NCI-H1417 (cell line): ENCODE data around the gene HYAL2.
"Not testable (repeated sequence)": the region's sequence is repeated elsewhere in the genome, so short reads cannot be mapped to it uniquely, and the experiment has no call there.

Experiments
- DNase-seq, 3 experiments: peaks; one replicate each; lab custom pipeline; 2025; lab: John Stamatoyannopoulos, UW

HYAL2 gene

DNA sequence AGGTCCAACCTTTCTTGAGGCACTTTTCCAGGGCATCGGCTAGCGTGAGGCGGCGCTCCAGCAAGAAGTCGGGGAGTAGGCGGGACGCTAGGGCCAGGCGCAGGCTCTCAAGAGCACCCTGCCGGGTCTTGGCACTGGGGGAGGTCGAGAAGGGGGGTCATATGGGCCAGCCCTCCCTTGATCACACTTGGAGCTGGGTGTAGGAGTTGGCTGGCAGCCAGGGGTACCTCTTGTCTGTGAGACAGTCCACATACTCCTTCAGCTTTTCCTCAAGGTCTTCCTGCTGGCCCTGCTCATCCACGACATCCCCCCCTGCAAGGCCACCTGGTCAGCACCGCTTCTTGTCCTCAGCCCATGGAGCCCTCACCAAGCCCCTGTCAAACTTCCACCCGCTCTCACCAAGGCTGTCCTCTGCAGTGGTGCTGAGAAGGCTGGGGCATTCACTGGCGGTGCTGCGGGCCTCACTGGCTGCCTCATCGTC lies 32.3 kb downstream of the HYAL2 start:
- DNase-seq: no peak

DNA sequence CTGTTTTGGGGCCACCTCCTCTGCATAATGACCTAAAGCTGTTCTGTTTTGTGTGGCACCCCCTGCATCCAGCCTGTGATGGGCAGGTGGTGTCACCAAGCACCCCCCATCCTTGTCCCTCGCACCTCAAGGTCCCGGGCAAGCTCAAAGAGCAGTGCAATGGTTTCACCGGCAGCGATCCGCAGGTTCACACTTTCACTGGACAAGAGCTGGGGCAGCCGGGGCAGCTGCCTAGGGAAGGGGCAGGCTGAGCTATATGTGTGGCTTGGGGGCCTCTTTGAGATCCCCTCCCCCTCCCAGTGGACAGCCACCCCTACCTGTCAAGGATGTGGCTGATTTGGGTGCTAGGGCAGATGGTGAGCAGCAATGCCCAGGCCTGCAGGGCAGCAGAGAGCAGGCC lies 33.4 kb downstream of the HYAL2 start:
- DNase-seq: no peak

- DNase-seq: no peak
These were observed 34.0 kb downstream of the HYAL2 start for GRCh38 chr3:50288387-50289007.

GRCh38 chr3:50287262-50287661 lies 35.3 kb downstream of the HYAL2 start:
- DNase-seq: no peak

DNA sequence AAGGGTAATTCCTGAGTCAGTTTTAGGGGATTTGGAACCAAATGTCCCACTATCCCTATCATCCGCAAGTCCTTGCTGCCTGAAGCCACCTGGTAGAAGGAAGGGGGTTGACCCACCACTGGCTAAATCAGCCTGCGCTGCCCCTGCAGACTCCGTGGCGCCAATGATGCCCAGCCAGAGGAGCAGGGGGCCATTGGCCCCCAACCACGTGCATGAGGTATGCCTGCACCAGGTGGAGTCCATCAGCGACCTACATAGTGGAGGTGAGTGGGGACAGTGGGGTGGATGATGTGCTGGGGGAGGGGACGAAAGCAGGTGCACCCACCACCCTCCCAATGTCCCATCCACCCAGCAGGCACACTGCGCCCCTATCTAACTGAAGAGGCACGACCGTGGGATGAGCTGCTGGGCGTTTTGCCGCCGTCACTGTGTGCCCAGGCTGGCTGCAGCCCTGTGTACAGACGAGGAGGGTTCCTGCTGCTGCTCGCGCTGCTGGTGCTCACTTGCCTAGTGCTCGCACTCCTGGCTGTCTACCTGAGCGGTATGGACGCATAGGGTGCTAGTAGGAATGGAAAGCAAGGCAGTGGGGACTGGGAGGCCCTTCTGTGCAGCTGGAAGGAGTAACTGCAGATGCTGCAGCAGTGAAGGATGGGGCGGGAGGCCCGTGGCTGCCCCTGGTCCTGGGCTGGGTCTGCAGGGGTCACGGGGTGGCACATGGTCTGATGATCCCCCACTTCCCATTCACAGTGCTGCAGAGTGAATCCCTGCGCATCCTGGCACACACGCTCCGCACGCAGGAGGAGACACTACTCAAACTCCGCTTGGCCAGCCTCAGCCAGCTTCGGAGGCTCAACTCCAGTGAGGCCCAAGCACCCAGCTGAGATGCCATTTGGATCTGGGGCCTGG lies 36.0 kb downstream of the HYAL2 start:
- DNase-seq: no peak

GRCh38 chr3:50284121-50284520 lies 38.4 kb downstream of the HYAL2 start:
- DNase-seq: not testable (repeated sequence)

DNA sequence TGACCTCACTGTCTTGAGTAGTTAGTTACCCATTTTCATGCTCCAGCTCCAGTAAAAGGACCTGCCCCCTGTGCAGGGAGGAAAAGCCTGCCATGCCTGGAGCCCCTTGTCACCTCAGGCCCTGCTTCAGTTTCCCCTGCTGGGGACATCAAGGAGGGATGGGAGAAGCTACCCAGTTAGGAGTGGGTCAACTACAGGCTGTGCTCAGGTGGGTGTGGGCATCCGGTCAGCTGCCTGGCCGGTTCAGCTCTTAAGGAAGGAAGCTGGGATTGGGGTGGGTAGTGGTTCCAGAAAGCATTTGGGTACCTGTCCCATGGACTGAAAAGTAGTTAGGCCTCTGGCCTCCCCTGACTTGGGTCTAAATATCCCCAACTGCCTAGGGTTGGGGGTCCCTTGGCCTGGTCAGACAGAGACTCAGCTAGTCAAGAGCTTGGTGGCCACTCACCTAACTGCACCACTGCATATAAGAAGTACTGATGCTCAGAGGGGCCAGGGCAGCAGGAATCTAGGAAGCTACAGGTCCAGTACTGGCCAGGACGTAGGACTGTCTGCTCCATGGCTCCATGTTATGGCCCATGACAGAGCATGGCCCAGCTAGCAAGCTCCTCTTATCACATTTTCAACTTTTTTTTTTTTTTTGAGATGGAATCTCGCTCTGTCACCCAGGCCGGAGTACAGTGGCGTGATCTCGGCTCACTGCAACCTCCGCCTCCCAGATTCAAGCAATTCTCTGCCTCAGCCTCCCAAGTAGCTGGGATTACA lies 43.1 kb downstream of the HYAL2 start:
- DNase-seq: no peak

GRCh38 chr3:50278880-50279224 lies 43.7 kb downstream of the HYAL2 start, which contains the start of gene LSMEM2:
Gene LSMEM2, plus strand, starts transcription at chr3:50279087. Its CDS starts 27 bp downstream, at chr3:50279114.
- no peak for DNase-seq

DNA sequence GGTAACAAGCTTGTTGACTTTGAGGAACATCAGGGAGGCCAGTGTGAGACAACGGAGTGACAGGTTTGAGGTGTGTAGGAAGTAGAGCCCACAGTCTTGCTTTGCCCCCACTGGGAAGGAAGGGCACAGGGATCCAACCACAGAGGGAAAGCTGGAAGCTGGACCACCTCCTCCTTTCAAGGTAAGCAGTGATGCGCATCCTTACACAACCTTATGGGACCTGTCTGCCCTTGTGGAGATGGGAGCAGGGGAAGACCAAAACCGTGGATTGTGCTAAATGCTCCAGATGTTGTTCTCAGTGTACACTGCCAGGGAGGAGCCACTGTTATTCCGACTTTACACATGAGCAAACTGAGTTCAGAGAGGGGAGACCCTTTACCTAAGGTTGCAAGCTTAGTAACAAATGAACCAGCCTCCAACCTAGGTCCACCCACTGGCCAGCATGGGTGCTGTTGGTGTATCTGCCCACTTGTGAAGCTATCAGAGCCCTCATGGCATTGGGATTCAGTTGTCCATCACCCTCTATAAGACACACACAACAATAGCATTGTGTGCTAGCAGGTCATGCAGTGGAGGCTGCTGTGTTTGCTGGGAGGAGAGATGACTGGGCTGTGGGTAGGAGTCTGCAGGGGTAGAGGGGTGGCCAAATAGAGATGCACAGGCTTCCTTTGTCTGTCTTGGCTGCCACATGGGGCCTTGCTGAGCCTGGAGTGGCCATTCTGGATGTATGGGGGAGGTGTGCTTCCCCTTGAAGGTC lies 44.2 kb downstream of the HYAL2 start:
- no peak for DNase-seq

- no peak for DNase-seq
These were observed 45.8 kb downstream of the HYAL2 start for GRCh38 chr3:50276762-50277101.

DNA sequence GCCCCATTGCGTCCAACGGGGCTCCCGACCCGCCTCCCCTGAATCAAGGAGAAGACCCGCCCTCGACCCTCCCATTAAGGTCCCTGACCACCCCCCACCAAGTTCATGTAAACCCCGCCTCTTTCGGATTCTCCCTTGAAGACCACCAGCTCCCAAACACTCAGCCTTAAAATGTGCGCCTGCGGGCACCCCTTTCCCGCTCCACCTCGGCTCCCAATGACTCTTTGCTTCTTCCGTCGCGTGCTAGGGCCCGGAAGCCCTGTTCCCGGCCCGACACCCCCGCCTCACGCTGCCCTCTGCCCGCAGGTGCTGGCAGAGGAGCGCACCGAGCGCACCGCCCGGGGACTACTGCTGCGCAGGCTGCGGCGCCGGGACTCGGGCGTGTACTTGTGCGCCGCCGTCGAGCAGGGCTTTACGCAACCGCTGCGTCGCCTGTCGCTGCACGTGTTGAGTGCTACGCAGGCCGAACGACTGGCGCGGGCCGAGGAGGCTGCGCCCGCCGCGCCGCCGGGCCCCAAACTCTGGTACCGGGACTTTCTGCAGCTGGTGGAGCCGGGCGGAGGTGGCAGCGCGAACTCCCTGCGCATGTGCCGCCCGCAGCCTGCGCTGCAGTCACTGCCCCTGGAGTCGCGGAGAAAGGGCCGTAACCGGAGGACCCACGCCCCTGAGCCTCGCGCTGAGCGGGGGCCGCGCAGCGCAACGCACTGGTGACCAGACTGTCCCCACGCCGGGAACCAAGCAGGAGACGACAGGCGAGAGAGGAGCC lies 46.4 kb downstream of the HYAL2 start:
- no peak for DNase-seq

DNA sequence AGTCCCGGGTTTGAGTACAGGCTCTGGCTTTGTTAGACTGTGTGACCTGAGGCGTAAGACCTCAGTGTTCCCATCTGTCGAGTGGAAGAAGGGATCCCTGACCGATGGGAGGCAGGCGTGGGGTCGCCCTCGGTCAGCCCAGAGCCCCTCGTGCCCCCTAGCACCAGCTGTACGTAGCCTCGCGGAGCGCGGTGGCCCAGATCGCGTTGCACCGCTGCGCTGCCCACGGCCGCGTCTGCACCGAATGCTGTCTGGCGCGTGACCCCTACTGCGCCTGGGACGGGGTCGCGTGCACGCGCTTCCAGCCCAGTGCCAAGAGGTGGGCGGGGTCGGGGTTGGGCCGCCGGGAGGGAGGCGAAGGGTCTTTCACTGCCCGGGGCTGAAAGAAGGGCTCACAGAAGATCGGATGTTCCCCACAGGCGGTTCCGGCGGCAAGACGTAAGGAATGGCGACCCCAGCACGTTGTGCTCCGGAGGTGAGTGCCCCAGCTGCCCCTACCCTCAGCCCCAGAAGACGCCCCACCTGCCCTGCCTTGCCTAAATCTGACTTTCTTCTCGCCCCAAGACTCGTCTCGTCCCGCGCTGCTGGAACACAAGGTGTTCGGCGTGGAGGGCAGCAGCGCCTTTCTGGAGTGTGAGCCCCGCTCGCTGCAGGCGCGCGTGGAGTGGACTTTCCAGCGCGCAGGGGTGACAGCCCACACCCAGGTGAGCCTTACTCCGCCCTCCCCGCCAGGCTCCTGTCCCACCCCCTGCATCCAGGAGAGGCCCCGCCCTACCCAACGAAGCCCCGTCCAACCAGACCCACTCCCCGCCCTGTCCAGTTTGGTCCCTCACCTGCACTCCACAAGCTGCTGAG lies 47.2 kb downstream of the HYAL2 start:
- DNase-seq: no peak

DNA sequence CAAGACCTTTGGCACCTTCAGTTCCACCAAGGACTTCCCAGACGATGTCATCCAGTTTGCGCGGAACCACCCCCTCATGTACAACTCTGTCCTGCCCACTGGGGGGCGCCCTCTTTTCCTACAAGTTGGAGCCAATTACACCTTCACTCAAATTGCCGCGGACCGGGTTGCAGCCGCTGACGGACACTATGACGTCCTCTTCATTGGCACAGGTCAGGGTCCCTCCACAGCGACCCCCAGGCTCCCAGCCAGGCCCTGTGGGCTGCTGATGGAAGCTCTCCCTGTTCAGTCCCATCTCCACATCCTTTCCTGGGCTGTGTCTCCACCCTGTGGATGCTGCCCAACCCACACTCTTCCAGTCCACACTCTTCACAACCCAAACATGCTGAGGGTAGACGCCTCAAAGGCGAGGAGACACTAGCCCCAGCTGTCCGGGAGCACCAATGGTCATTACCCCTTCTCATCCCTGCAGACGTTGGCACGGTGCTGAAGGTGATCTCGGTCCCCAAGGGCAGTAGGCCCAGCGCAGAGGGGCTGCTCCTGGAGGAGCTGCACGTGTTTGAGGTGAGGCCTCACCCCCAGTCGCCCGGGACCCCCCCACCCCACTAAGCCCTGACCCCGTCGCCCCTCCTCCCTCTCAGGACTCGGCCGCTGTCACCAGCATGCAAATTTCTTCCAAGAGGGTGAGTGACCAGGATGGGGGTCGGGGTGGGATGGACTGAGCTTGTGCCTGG lies 48.0 kb downstream of the HYAL2 start:
- DNase-seq: peak in 2 of 3 experiments; percentile 11 to 46

DNA sequence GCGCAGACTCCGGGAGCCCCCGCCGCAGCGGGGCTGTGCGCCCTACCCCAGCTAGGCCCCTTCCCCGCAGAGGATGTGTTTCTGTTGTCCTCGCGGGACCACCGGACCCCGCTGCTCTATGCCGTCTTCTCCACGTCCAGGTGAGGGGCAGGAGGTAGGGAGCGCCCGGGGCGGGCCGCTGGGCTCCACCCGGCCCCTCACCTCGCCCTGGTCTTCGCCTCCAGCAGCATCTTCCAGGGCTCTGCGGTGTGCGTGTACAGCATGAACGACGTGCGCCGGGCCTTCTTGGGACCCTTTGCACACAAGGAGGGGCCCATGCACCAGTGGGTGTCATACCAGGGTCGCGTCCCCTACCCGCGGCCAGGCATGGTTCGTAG lies 48.9 kb downstream of the HYAL2 start:
- no peak for DNase-seq

DNA sequence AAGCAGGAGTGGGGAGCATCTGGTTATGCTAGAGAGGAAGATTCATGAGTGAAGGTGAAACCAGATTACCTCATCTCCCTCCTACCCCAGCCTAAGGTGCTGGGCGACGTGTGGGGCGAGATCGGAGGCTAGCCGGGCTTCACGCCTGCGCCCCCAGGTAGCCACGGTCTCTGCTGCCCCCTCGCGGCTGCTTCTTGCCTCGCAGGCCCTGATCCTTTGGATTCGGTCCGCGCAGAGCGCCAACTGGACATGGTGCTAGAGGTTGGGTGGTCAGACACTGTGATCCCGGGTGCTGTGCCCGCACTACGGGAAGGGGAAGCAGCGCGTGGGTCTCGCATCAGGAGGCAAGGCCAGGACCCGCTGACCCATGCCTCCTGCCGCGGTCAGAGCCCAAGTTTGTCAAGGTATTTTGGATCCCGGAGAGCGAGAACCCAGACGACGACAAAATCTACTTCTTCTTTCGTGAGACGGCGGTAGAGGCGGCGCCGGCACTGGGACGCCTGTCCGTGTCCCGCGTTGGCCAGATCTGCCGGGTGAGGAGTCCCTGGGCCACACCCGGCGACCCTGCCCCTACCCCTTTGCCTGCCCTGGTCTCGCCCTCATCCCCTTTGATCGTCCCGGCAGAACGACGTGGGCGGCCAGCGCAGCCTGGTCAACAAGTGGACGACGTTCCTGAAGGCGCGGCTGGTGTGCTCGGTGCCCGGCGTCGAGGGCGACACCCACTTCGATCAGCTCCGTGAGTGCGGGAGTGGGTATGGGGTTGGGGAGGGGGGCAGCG lies 49.4 kb downstream of the HYAL2 start:
- DNase-seq: peak; percentile 62 to 81 (median 68)

DNA sequence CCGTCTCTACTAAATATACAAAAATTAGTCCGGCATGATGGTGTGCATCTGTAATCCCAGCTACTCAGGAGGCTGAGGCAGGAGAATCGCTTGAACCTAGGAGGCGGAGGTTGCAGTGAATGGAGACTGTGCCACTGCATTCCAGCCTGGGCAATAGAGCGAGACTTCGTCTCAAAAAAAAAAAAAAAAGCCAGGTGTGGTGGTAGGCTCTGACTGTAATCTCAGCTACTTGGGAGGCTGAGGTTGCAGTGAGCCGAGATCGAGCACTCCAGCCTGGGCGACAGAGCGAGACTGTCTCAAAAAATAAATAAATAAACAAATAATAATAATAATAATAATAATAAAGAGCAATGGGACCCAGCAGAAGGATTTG lies 50.0 kb downstream of the HYAL2 start:
- DNase-seq: not testable (repeated sequence)

DNA sequence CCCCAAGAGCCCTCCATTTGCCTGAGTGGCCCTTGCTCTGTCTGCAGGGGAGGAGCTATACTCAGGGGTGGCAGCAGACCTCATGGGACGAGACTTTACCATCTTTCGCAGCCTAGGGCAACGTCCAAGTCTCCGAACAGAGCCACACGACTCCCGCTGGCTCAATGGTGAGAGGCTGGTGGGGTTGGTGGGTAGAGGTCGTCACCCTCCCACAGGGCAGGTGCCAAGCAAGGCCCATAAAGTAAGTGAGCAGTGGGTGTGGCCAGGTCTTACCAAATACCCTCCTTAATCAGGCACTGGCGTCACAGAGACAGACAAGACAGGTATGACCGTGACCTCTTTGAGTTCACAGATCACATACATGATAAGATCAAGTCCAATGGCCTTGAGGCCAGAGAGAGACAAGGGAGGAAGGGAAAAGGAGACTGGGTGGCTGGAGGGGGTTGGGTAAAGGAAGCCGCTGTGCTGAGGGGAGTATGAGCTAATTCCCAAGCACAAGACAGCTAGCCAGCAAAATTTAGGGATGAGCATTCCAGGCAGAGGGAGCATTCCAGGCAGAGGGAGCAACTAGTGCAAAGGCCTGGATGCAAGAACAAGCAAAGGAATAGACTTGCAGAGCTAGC lies 51.1 kb downstream of the HYAL2 start:
- DNase-seq: no peak
